Nephron (organoid): Measurements from ENCODE around the gene LCMT1.
A peak's percentile ranks its signal among the peaks of the same experiment; 100 is the strongest.
"Not testable (repeated sequence)": the region's sequence is repeated elsewhere in the genome, so short reads cannot be mapped to it uniquely, and the experiment has no call there.

Source experiments
- H3K27ac Mint-ChIP-seq, 3 experiments: 2 replicates each; pipeline ENCODE4 v1.8.0; 2020; ENCODE audit warnings: mixed read lengths in 3 of 3, mild to moderate bottlenecking in 2 of 3, moderate library complexity in 1 of 3
- H3K27me3 Mint-ChIP-seq: 2 replicates; pipeline ENCODE4 v1.8.0; 2021; ENCODE audit warnings: low read depth, mild to moderate bottlenecking, moderate library complexity, mixed read lengths
- H3K36me3 Mint-ChIP-seq: 2 replicates; pipeline ENCODE4 v1.8.0; 2020; ENCODE audit warnings: low read depth, mixed read lengths
- H3K4me1 Mint-ChIP-seq: 2 replicates; pipeline ENCODE4 v1.8.0; 2020; ENCODE audit warnings: mixed read lengths
- H3K4me3 Mint-ChIP-seq, 3 experiments: 2 replicates each; pipeline ENCODE4 v1.8.0; 2020; ENCODE audit warnings: mild to moderate bottlenecking in 3 of 3, mixed read lengths in 3 of 3, moderate library complexity in 2 of 3
- H3K9me3 Mint-ChIP-seq: 2 replicates; pipeline ENCODE4 v1.8.0; 2020; ENCODE audit warnings: mixed read lengths
- CTCF ChIP-seq, 3 experiments: fragments of 200-600 bp; sonication (generic); IDR thresholded peaks; one replicate each; pipeline ENCODE4 v1.5.0; 2021; ENCODE audit warnings: antibody characterized with exemption in 3 of 3; ENCODE audit not compliant: unreplicated experiment in 3 of 3

LCMT1 gene

GRCh38 chr16:25177831-25178688, 66.5 kb downstream of the LCMT1 start:
- H3K4me3 Mint-ChIP-seq, result no peak overlapping the region
- no peak for TF ChIP-seq CTCF (IDR thresholded peaks at IDR 0.05; ENCODE audit: unreplicated experiment in 3 of 3)
- no peaks in the 10 kb centered on the region for H3K4me1 Mint-ChIP-seq
- peaks cover 27% of the 10 kb centered on the region for H3K36me3 Mint-ChIP-seq
- no peaks in the 10 kb centered on the region for H3K9me3 Mint-ChIP-seq
- no peaks in the 10 kb centered on the region for H3K27me3 Mint-ChIP-seq
- no peak overlapping the region for H3K27ac Mint-ChIP-seq

- H3K4me3 Mint-ChIP-seq, result not testable (repeated sequence)
Measured at GRCh38 chr16:25181236-25181635, 69.7 kb downstream of the LCMT1 start.

GRCh38 chr16:25184771-25185170, 73.2 kb downstream of the LCMT1 start:
- H3K36me3 Mint-ChIP-seq, result no peaks in the 10 kb centered on the region
- no peaks in the 10 kb centered on the region for H3K4me1 Mint-ChIP-seq
- no peaks in the 10 kb centered on the region for H3K27me3 Mint-ChIP-seq

More at GRCh38 chr16:25181236-25181635, 69.7 kb downstream of the LCMT1 start:
- not testable (repeated sequence) for H3K27me3 Mint-ChIP-seq, H3K27ac Mint-ChIP-seq, H3K9me3 Mint-ChIP-seq, H3K4me1 Mint-ChIP-seq
- peaks cover 17% of the 10 kb centered on the region for H3K36me3 Mint-ChIP-seq

GRCh38 chr16:25187491-25187795, 75.9 kb downstream of the LCMT1 start:
- TF ChIP-seq CTCF (IDR thresholded peaks at IDR 0.05; ENCODE audit: unreplicated experiment in 3 of 3), result no peak
- Mint-ChIP-seq H3K9me3 (no peaks in the 10 kb centered on the region), H3K36me3 (no peaks in the 10 kb centered on the region), H3K4me3 (no peak overlapping the region), H3K27me3 (no peaks in the 10 kb centered on the region), H3K4me1 (peaks cover 12% of the 10 kb centered on the region), H3K27ac (no peak overlapping the region)

More at GRCh38 chr16:25184771-25185170, 73.2 kb downstream of the LCMT1 start:
- no peak overlapping the region for H3K4me3 Mint-ChIP-seq
- no peaks in the 10 kb centered on the region for H3K9me3 Mint-ChIP-seq
- no peak overlapping the region for H3K27ac Mint-ChIP-seq
- no peak for TF ChIP-seq CTCF (IDR thresholded peaks at IDR 0.05; ENCODE audit: unreplicated experiment in 3 of 3)

- Mint-ChIP-seq H3K27ac (no peak overlapping the region), H3K4me1 (peaks cover 12% of the 10 kb centered on the region), H3K4me3 (no peak overlapping the region), H3K36me3 (no peaks in the 10 kb centered on the region), H3K27me3 (no peaks in the 10 kb centered on the region), H3K9me3 (no peaks in the 10 kb centered on the region)
- no peak for TF ChIP-seq CTCF (IDR thresholded peaks at IDR 0.05; ENCODE audit: unreplicated experiment in 3 of 3)
Measured at GRCh38 chr16:25189305-25189704, 77.8 kb downstream of the LCMT1 start.

- Mint-ChIP-seq H3K27me3 (no peaks in the 10 kb centered on the region), H3K27ac (peak overlapping the region in 1 of 3 experiments; percentile 72), H3K4me1 (peaks cover 12% of the 10 kb centered on the region), H3K4me3 (no peak overlapping the region), H3K9me3 (no peaks in the 10 kb centered on the region), H3K36me3 (no peaks in the 10 kb centered on the region)
- TF ChIP-seq CTCF (IDR thresholded peaks at IDR 0.05; ENCODE audit: unreplicated experiment in 3 of 3), result no peak
Measured at GRCh38 chr16:25192096-25192495, 80.6 kb downstream of the LCMT1 start.
